ENCODE data around the gene POLR3B. TPM values are rescaled to one million over a fixed set of nuclear protein-coding genes. Genes with fewer than 3 reads are reported as not detected.

The POLR3B gene
- total RNA-seq, 1 donor from 2014 or later, result 9.6 TPM

GRCh38 chr12:106323537-106323936, 34.0 kb upstream of the POLR3B start:
- Mint-ChIP-seq H3K4me3 (ENCODE audit: unreplicated experiment) (no peak overlapping the region), H3K27me3 (ENCODE audit: low read depth) (no peaks in the 10 kb centered on the region), H3K4me1 (ENCODE audit: low read depth) (no peaks in the 10 kb centered on the region), H3K27ac (ENCODE audit: unreplicated experiment) (no peak overlapping the region), H3K36me3 (ENCODE audit: low read depth) (peaks cover 34% of the 10 kb centered on the region), H3K9me3 (ENCODE audit: low read depth) (no peaks in the 10 kb centered on the region)
- TF ChIP-seq CTCF (IDR thresholded peaks at IDR 0.05), result no peak
- DNase-seq (ENCODE audit: low spot score), result no peak

GRCh38 chr12:106327309-106327869, 30.2 kb upstream of the POLR3B start:
- Mint-ChIP-seq H3K36me3 (ENCODE audit: low read depth) (peaks cover 35% of the 10 kb centered on the region), H3K4me3 (ENCODE audit: unreplicated experiment) (no peak overlapping the region), H3K9me3 (ENCODE audit: low read depth) (no peaks in the 10 kb centered on the region), H3K27ac (ENCODE audit: unreplicated experiment) (no peak overlapping the region), H3K27me3 (ENCODE audit: low read depth) (no peaks in the 10 kb centered on the region), H3K4me1 (ENCODE audit: low read depth) (no peaks in the 10 kb centered on the region)
- no peak for TF ChIP-seq CTCF (IDR thresholded peaks at IDR 0.05)
- DNase-seq (ENCODE audit: low spot score), result no peak

GRCh38 chr12:106328735-106329134, 28.8 kb upstream of the POLR3B start:
- no peak overlapping the region for H3K27ac Mint-ChIP-seq (ENCODE audit: unreplicated experiment)

GRCh38 chr12:106329231-106329982, 28.1 kb upstream of the POLR3B start:
- peaks cover 3% of the 10 kb centered on the region for H3K9me3 Mint-ChIP-seq (ENCODE audit: low read depth)
- H3K27ac Mint-ChIP-seq (ENCODE audit: unreplicated experiment), result no peak overlapping the region
- no peaks in the 10 kb centered on the region for H3K4me1 Mint-ChIP-seq (ENCODE audit: low read depth)
- H3K36me3 Mint-ChIP-seq (ENCODE audit: low read depth), result peaks cover 25% of the 10 kb centered on the region
- TF ChIP-seq CTCF (IDR thresholded peaks at IDR 0.05), result no peak
- DNase-seq (ENCODE audit: low spot score), result no peak
- no peaks in the 10 kb centered on the region for H3K27me3 Mint-ChIP-seq (ENCODE audit: low read depth)
- H3K4me3 Mint-ChIP-seq (ENCODE audit: unreplicated experiment), result no peak overlapping the region

More at GRCh38 chr12:106328735-106329134, 28.8 kb upstream of the POLR3B start:
- Mint-ChIP-seq H3K9me3 (ENCODE audit: low read depth) (peaks cover 3% of the 10 kb centered on the region), H3K36me3 (ENCODE audit: low read depth) (peaks cover 32% of the 10 kb centered on the region), H3K27me3 (ENCODE audit: low read depth) (no peaks in the 10 kb centered on the region), H3K4me3 (ENCODE audit: unreplicated experiment) (no peak overlapping the region), H3K4me1 (ENCODE audit: low read depth) (no peaks in the 10 kb centered on the region)
- no peak for TF ChIP-seq CTCF (IDR thresholded peaks at IDR 0.05)
- DNase-seq (ENCODE audit: low spot score), result no peak

GRCh38 chr12:106331599-106331998, 25.9 kb upstream of the POLR3B start:
- H3K4me1 Mint-ChIP-seq (ENCODE audit: low read depth), result no peaks in the 10 kb centered on the region
- H3K4me3 Mint-ChIP-seq (ENCODE audit: unreplicated experiment), result no peak overlapping the region
- DNase-seq (ENCODE audit: low spot score), result no peak
- H3K27ac Mint-ChIP-seq (ENCODE audit: unreplicated experiment), result no peak overlapping the region
- no peaks in the 10 kb centered on the region for H3K27me3 Mint-ChIP-seq (ENCODE audit: low read depth)
- peaks cover 16% of the 10 kb centered on the region for H3K36me3 Mint-ChIP-seq (ENCODE audit: low read depth)
- no peak for TF ChIP-seq CTCF (IDR thresholded peaks at IDR 0.05)
- H3K9me3 Mint-ChIP-seq (ENCODE audit: low read depth), result peaks cover 3% of the 10 kb centered on the region

Data from chondrocyte (in vitro differentiated cells).